ENCODE results near the gene PRRC2C. TPM values are rescaled to one million over a fixed set of nuclear protein-coding genes. Genes with fewer than 3 reads are reported as not detected.

The PRRC2C gene
- total RNA-seq, 1 experiment from 2014 or later, result 267 TPM

- DNase-seq, result no peak
- Mint-ChIP-seq H3K27me3 (ENCODE audit: low read depth) (no peaks in the 10 kb centered on the region), H3K36me3 (ENCODE audit: insufficient read depth in 1 of 3, low read depth in 3 of 3) (no peaks in the 10 kb centered on the region), H3K4me1 (no peaks in the 10 kb centered on the region), H3K4me3 (no peak overlapping the region), H3K9me3 (no peaks in the 10 kb centered on the region), H3K27ac (no peak overlapping the region)
- no peak overlapping the region for H2BK20ac ChIP-seq (ENCODE audit: low read depth, low read length, poor library complexity, severe bottlenecking)
- H3K79me1 ChIP-seq (ENCODE audit: insufficient read depth, low read depth, low read length, poor library complexity, severe bottlenecking), result no peaks in the 10 kb centered on the region
- H4K91ac ChIP-seq (ENCODE audit: insufficient read length, low read depth, low read length), result no peak overlapping the region
- no peak overlapping the region for H2BK5ac ChIP-seq (ENCODE audit: insufficient read length, low read length)
- no peak overlapping the region for H3K18ac ChIP-seq (ENCODE audit: insufficient read length, low read depth, low read length)
- no peak overlapping the region for H2AK5ac ChIP-seq (ENCODE audit: insufficient read length, low read length)
- no peak overlapping the region for H2BK12ac ChIP-seq (ENCODE audit: insufficient read length, low read depth, low read length)
- no peaks in the 10 kb centered on the region for H3K79me2 ChIP-seq (ENCODE audit: insufficient read depth, low read length)
- no peaks in the 10 kb centered on the region for H3K27me3 ChIP-seq (ENCODE audit: insufficient read depth, low read length)
- H3K4ac ChIP-seq (ENCODE audit: low read depth, low read length), result no peak overlapping the region
- no peak overlapping the region for H4K5ac ChIP-seq (ENCODE audit: insufficient read length, low read depth, low read length)
- no peak overlapping the region for H3K14ac ChIP-seq (ENCODE audit: insufficient read depth, low read length)
- H4K20me1 ChIP-seq (ENCODE audit: control insufficient read depth, insufficient read depth, insufficient read length), result no peaks in the 10 kb centered on the region
- H3T11ph ChIP-seq (ENCODE audit: low read length), result no peak overlapping the region
- no peak overlapping the region for H3K56ac ChIP-seq (ENCODE audit: insufficient read length, low read depth, low read length)
- H3K4me2 ChIP-seq (ENCODE audit: insufficient read depth, insufficient read length, low read length), result no peak overlapping the region
- no peaks in the 10 kb centered on the region for H3K9me3 ChIP-seq (ENCODE audit: control insufficient read depth, low read depth, low read length)
- H2BK15ac ChIP-seq (ENCODE audit: low read depth, low read length), result no peak overlapping the region
- H3K9ac ChIP-seq (ENCODE audit: extremely low read depth, insufficient read length, low read length), result no peak overlapping the region
- H3K23me2 ChIP-seq (ENCODE audit: insufficient read length, low read depth, low read length, poor library complexity, severe bottlenecking), result no peaks in the 10 kb centered on the region
- WGBS (ENCODE audit: extremely low coverage, insufficient read length, low lambda C conversion rate), result no CpG with 5 or more reads among the region's 2 CpGs
- H2BK120ac ChIP-seq (ENCODE audit: low read depth, low read length, poor library complexity, severe bottlenecking), result no peak overlapping the region
- H3K27ac ChIP-seq (ENCODE audit: insufficient read length, low read depth, low read length), result no peak overlapping the region
- no peaks in the 10 kb centered on the region for H3K4me1 ChIP-seq (ENCODE audit: insufficient read depth, low read length)
- TF ChIP-seq CTCF (conservative IDR thresholded peaks at IDR 0.05), result no peak
- no peak overlapping the region for H2AFZ ChIP-seq (ENCODE audit: low read length)
- no peak overlapping the region for H4K8ac ChIP-seq (replicated peaks; ENCODE audit: insufficient read length, low read depth, low read length)
- no peak overlapping the region for H3K23ac ChIP-seq (ENCODE audit: insufficient read length, low read depth, low read length)
These were observed 126.0 kb downstream of the PRRC2C start for GRCh38 chr1:171611306-171611705.
